GM15510 (cell line): ENCODE measurements around the gene CHST8.

Experiments
- POLR2A ChIP-seq: IDR thresholded peaks from 3 replicates; pipeline ENCODE4 v1.6.1; 2011; ENCODE audit warnings: borderline replicate concordance; ENCODE audit not compliant: insufficient read length; ENCODE audit errors: extremely low read depth

CHST8 gene

DNA sequence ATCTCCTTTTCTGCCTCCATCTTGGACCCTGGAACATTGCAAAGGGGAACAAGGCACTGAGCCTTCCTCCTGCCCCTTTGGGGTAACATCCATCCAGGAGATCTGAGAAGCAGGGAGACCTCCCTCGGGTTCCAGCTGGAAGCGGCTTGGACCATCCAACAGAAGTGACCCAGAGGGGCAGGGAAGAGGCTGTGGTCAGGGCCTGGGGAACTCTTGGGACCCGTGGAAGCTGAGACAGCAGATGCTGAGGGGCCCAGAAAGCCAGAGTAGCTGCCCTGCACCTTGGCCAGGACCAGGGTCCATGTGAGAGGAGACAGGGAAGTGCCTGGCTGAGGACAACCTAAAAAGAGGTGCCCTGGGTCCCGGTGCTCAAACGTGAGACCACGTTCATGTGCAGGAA is 153.0 kb downstream of the CHST8 start:
- no peak for TF ChIP-seq POLR2A

DNA sequence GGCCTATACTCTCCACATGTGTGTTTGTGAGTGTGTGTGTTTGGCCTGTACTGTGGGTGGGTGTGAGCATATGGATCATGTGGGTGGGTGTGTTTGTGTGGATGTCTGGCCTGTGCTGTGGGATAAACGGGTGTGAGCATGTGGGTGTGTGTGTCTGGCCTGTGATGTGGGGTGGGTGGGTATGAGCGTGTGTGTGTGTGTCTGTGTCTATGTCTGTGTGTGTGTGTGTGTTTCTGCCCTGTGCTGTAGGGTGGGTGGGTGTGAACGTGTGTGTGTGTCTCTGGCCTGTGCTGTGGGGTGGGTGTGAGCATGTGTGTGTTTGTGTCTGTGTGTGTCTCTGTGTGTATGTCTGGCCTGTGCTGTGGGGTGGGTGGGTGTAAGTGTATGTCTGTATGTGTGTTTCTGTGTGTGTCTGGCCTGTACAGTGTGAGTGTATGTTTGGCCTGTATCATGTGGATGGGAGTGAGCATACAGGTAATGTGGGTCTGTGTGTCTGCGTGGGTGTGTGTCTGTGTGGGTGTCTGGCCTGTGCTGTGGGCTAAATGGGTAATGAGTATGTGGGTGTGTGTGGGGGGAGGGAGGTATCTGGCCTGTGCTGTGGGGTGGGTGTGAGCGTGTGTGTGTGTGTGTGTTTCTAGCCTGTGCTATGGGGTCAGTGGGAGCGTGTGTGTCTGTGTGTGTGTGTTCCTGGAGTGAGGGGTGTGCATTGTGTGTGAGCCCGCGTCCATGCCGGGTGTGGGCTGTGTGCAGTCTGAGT is 154.2 kb downstream of the CHST8 start:
- no peak for TF ChIP-seq POLR2A

DNA sequence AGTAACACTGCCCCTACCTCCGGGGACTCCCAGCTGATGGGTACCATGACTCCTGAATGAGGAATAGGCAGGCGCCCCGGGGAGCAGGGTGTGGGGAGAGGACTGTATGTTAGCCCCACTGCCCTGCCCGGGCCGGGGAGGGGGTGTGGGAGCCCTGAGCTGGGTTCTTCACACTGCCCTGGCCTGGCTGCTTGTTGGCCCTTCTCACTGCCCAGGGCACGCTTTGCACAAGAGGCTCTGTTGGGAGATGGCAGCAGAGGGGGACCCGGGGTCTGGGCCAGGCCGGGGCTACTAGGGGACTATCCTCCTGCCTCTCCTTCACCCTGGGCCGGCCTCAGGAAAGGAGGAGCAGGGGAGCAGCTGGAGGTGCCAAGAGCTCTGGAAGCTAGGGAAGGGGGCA is 155.6 kb downstream of the CHST8 start:
- TF ChIP-seq POLR2A, result no peak

DNA sequence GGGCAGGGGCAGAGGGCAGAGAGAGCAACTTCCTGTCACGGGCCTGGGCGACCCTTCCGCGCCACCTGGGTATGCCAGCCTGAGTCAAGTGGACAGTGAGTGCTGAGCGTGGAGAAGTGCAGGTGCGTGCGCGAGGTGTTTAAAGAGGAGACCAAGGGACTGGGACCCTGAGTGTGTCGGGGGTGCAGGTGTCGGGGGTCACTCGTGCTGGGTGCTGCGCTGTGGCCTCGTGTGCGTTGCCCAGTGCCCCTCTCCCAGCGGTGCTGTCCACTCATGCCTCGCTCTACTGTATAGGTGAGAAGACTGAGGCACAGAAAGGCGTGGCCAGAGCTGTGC is 156.0 kb downstream of the CHST8 start:
- no peak for TF ChIP-seq POLR2A

DNA sequence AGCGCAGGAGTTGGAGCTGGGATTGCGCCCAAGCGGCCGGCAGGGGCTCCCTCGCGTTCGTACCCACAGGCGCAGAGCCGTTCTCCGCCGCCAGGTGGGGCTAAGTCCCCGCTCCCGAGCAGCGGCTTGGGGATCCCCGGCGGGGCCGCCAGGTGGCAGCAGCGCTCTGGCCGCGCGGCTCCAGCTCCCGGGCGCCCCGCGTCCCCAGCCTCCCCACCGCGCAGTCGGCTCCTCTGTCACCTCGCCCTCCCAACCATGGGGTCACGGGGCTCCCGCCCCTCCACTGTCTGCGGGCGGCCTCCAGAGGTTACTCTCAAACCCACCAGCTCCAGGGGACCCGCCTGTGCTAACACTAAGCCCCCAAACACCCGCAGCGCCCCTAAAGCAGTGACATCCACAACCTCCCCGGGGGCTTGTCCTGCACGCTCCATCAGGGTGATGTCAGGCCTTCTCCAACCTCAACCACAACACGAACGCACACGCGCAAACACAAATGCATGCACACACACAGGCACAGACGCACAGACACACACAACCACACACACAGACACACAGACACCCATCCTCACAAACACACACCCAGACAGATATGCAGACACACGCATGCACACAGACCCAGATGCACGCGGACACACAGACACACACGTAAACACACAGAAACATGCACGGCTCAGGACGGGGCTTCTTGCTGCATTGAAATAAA is 156.5 kb downstream of the CHST8 start:
- TF ChIP-seq POLR2A, result no peak

DNA sequence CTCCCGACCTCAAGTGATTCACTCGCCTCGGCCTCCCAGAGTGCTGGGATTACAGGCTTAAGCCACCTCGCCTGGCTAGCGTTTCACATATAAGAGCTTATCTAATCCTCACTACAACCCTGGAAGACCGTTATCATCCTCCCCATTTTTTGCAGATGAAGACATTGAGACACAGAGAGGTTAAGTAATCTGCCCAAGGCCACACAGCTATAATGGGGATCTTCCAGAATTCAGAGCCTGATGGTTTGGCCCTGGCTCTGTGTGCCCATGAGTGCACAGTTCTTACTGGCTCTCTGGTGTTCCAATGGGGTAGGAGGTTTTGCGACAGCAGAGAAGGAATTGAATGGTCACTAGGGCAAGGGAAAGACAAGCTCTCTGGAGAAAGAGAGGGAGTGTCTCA is 158.1 kb downstream of the CHST8 start:
- TF ChIP-seq POLR2A, result no peak

DNA sequence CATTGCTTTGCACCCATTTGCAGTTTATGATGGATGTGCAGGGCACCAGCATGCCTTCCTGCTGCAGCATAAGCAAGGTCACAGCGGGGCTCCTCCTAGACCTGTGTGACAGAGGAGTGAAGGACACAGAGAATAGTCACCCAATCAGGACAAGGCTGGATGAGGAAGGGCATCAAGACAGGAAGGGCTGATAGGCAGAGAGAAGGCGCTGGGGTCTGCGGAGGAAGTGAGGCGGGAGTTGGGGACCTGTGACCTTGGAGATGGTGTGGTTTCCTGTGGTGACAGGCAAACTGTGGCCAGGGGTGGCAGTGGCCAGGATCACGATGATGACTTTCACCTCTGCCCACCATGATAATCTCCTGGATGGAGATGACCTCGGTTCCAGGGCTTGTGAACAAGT is 158.5 kb downstream of the CHST8 start:
- no peak for TF ChIP-seq POLR2A

DNA sequence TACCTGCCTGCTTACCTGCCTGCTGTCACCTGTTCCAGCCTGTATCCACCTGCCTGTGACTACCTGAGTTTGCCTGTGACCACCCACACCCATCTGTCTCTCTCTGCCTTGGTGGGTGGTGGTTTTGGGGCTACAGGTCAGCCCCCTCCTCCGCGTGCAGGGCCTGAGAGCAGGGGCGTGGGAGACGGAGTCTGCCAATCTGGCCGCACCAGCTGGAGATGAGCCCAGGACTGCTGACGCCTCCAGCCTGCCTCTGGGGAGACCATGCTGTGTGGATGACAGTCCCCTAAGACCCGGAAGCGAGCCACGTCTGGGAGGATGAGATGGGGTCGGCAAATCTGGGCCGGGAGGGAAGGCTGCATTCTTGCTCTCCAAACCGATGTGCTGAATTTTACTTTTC is 159.0 kb downstream of the CHST8 start:
- TF ChIP-seq POLR2A, result no peak

DNA sequence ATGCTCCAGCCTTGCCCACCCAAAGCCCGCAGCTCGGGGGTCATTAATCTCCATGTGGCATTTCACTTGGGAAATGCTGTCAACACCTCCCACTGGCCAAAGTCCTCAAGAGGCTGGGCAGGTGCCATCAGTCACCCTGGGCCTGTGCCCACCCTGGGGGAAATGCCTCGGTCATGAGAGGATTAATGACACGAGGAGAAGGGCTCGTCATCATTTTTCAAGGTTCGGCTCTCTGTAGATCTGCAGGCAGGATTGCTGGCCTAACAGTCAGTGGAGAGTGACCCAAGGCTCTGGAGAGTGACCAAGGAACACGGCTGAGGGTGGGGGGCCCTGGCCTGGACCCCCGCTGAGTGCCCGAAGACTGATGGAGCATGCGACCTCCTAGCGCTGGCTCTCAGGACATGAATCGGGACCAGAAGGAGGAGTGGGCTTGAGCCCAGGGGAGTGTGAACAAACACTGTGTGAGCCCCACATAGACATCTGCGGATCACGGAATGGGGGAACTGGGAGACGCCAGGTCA is 159.7 kb downstream of the CHST8 start:
- TF ChIP-seq POLR2A, result no peak

DNA sequence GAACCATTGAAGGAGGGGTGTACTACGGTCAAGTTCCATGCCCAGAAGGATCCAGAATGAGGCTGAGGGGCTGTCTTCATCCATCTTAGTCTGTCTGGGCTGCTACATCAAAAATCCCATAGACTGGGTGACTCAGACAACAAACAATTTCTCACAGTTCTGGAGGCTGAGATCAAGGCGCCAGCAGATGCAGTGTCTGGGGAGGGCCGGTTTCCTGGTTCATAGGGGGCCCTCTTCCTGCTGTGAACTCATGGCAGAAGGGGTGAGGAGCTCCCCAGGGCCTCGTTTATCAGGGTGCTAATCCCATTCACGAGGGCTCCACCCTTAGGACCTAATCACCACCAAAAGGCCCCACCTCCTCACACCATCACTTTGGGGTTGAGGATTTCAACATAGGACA is 160.2 kb downstream of the CHST8 start:
- no peak for TF ChIP-seq POLR2A

DNA sequence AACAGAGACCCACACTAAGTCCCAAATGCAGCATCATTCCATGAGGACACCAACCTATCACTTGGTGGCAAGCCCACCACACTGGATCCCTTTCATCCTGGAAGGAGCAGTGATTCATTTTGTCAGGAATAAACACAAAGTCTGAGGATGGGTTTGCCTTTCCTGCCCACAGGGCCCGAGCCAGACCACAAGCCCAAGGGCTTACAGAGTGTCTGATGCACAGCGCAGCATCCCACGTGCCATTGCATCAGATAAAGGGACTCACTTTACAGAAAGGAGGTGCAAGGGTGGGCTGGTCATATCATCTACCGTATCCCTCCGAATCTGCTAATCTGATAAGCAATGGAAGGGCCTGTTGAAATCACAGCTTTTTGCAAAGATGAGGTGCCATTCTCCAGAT is 162.7 kb downstream of the CHST8 start:
- no peak for TF ChIP-seq POLR2A

DNA sequence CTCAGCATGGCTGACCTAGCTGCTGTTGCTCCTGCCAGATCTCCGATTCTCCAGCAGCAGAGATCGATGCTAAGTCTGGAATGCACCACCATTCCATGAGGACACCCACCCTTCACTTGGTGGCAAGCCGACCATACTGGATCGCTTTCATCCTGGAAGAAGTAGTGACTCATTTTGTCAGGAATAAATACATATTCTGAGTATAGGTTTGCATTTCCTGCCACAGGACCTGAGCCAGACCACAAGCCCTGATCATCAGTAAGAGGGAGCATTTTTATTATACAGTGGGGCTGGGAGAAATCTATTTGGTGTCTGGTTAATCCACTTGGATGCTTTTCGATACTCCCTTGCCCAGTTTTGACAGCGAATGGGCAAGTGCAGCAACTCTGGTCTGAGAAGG is 164.0 kb downstream of the CHST8 start:
- TF ChIP-seq POLR2A, result no peak

DNA sequence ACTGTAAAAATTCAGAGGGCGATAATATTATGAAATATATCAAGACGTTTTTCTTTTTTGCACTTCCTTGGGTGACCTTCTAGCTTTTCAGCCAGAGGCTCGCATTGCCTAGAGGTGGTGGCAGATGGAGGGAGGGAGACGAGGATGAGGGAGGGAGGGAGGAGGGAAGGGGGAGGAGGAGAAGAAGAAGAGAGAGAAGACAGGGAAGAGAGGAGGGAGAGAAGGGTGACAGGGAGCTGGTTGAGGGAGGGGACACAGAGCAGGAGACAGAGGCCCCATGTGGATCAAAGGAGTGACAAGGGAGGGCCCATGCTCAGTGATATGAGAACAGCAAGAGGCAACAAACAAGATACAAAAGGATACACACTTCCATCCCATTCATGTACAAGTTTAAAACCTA is 166.9 kb downstream of the CHST8 start:
- TF ChIP-seq POLR2A, result no peak

DNA sequence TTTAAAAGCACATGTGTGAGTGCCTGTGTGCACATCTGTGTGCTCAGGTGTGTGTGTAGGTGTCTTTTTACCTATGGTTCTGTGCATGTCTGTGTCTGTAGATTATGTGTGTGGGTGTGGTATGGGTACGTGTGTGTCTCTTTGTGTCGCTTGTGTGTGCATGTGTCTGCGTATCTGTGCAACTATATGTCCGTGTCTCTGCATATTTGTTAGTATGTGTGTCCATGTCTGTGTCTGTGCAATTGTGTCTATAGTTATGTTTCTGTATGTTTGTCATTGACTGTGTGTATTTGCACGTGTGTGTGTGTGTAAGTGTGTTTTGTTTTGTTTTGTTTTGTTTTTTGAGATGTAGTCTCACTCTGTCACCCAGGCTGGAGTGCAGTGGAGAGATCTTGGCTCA is 167.6 kb downstream of the CHST8 start:
- TF ChIP-seq POLR2A, result no peak

DNA sequence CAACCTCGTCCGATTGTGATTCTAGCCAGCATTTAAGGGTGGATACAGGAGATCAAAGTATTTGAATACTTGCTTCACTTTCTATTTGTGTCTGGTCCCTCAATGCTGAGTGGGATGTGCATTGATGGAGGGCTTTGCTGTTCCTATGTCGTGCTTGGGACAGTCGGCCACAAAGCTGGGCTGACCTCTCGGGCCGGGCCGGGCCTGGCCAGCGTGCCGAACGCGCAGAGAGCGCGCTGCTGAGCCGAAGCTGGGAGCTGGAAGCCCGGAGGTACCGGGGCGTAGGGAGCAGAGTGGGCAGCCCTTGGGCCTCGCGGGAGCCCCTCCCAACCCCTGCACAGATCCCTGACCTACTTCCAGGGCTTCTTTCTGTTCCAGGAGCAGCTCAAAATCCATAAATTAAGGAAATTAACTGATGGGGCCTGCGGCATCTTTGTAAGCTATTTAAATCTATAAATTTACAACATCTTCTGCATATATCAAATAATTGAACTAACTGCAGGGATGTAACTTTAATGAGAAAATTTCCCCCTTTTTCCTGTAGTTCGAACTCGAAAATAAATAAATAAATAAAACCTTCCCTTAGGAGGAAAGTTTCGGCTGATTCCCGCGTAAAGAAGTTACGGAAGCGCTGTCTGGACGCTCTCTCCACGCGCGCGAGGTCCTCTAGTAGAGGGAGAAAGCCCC is 173.1 kb downstream of the CHST8 start:
- TF ChIP-seq POLR2A, result no peak
